ENCODE data around the gene COL5A1. TPM values are rescaled to one million over a fixed set of nuclear protein-coding genes. Genes with fewer than 3 reads are reported as not detected.

COL5A1 gene
- polyA plus RNA-seq, 3 donors: 0.01 TPM; not detected in 2

- Histone ChIP-seq H3K4me2 (replicated peaks; ENCODE audit: extremely low read depth, low read length, poor library complexity, severe bottlenecking) (no peak overlapping the region), H3K79me2 (ENCODE audit: insufficient read depth, low read length) (no peaks in the 10 kb centered on the region), H3K9me3 (replicated peaks in 1 of 2; ENCODE audit: control insufficient read depth in 1 of 2, insufficient read depth in 1 of 2, low read length in 2 of 2) (no peaks in the 10 kb centered on the region), H4K20me1 (ENCODE audit: insufficient read depth, low read length) (no peaks in the 10 kb centered on the region), H3K27me3 (ENCODE audit: control insufficient read depth in 2 of 2, insufficient read depth in 2 of 2, low read length in 2 of 2) (peaks cover 0 to 6% of the 10 kb centered on the region in 2 donors), H2AFZ (ENCODE audit: insufficient read depth, low read depth, low read length, poor library complexity, severe bottlenecking) (no peak overlapping the region), H3K36me3 (replicated peaks in 1 of 2; ENCODE audit: control insufficient read depth in 1 of 2, insufficient read depth in 2 of 2, low read length in 2 of 2) (no peaks in the 10 kb centered on the region), H3K9ac (ENCODE audit: insufficient read depth, low read length, poor library complexity, severe bottlenecking) (no peak overlapping the region), H3K27ac (ENCODE audit: low read depth in 1 of 2, low read length in 2 of 2) (no peak overlapping the region), H3K4me3 (replicated peaks in 1 of 3; ENCODE audit: low read depth in 2 of 3, low read length in 3 of 3) (no peak overlapping the region), H3K4me1 (ENCODE audit: control insufficient read depth in 1 of 2, insufficient read depth in 2 of 2, low read length in 2 of 2) (peaks cover 5 to 13% of the 10 kb centered on the region in 2 donors)
- H3K27ac Mint-ChIP-seq: no peak overlapping the region
- H3K4me3 Mint-ChIP-seq: no peak overlapping the region
- no peaks in the 10 kb centered on the region for H3K36me3 Mint-ChIP-seq
- peaks cover 9% of the 10 kb centered on the region for H3K4me1 Mint-ChIP-seq
- intact Hi-C loops (cut with micrococcal nuclease): no loop called here
- DNase-seq: no peak
- TF ChIP-seq CTCF (IDR thresholded peaks at IDR 0.05): no peak
- H3K27me3 Mint-ChIP-seq (ENCODE audit: low read depth in 3 of 3): peaks cover 15 to 38% (median 34%) of the 10 kb centered on the region in 3 donors
- 90% methylated on average over 16 of the region's 17 CpGs for WGBS (ENCODE audit: insufficient coverage)
- H3K9me3 Mint-ChIP-seq: peaks cover 0 to 8% (median under 1%) of the 10 kb centered on the region in 7 donors
These were observed 78.6 kb downstream of the COL5A1 start for GRCh38 chr9:134720136-134720753.

GRCh38 chr9:134720796-134721195, 79.2 kb downstream of the COL5A1 start:
- intact Hi-C loops (cut with micrococcal nuclease): no loop called here
- no peaks in the 10 kb centered on the region for H3K9me3 ChIP-seq (replicated peaks in 1 of 2; ENCODE audit: control insufficient read depth in 1 of 2, insufficient read depth in 1 of 2, low read length in 2 of 2)
- no peak overlapping the region for H3K27ac Mint-ChIP-seq
- H3K4me3 Mint-ChIP-seq: no peak overlapping the region
- no peaks in the 10 kb centered on the region for H3K36me3 ChIP-seq (replicated peaks in 1 of 2; ENCODE audit: control insufficient read depth in 1 of 2, insufficient read depth in 2 of 2, low read length in 2 of 2)
- H3K4me1 Mint-ChIP-seq: peaks cover 9% of the 10 kb centered on the region
- H3K27ac ChIP-seq (ENCODE audit: low read depth in 1 of 2, low read length in 2 of 2): no peak overlapping the region
- H3K4me1 ChIP-seq (ENCODE audit: control insufficient read depth in 1 of 2, insufficient read depth in 2 of 2, low read length in 2 of 2): peaks cover 11 to 18% of the 10 kb centered on the region in 2 donors
- H3K4me3 ChIP-seq (replicated peaks in 1 of 3; ENCODE audit: low read depth in 2 of 3, low read length in 3 of 3): no peak overlapping the region
- H3K27me3 Mint-ChIP-seq (ENCODE audit: low read depth in 3 of 3): peaks cover 15 to 38% (median 34%) of the 10 kb centered on the region in 3 donors
- no peak overlapping the region for H3K9ac ChIP-seq (ENCODE audit: insufficient read depth, low read length, poor library complexity, severe bottlenecking)
- peaks cover 0 to 5% (median 0%) of the 10 kb centered on the region in 7 donors for H3K9me3 Mint-ChIP-seq
- no peak overlapping the region for H2AFZ ChIP-seq (ENCODE audit: insufficient read depth, low read depth, low read length, poor library complexity, severe bottlenecking)
- no peaks in the 10 kb centered on the region for H3K36me3 Mint-ChIP-seq
- H4K20me1 ChIP-seq (ENCODE audit: insufficient read depth, low read length): no peaks in the 10 kb centered on the region
- H3K79me2 ChIP-seq (ENCODE audit: insufficient read depth, low read length): no peaks in the 10 kb centered on the region
- no peak overlapping the region for H3K4me2 ChIP-seq (replicated peaks; ENCODE audit: extremely low read depth, low read length, poor library complexity, severe bottlenecking)
- WGBS (ENCODE audit: insufficient coverage): 93% methylated on average over 9 of the region's 9 CpGs
- no peak for TF ChIP-seq CTCF (IDR thresholded peaks at IDR 0.05)
- H3K27me3 ChIP-seq (ENCODE audit: control insufficient read depth in 2 of 2, insufficient read depth in 2 of 2, low read length in 2 of 2): peaks cover 0 to 6% of the 10 kb centered on the region in 2 donors
- no peak for DNase-seq

All from CD14-positive monocyte (primary cell).